Mesenchymal stem cell (in vitro differentiated cells and primary cell): ENCODE results near the gene CCNG2.
A peak's percentile ranks its signal among the peaks of the same experiment; 100 is the strongest.
"Not testable (repeated sequence)": the region's sequence is repeated elsewhere in the genome, so short reads cannot be mapped to it uniquely, and the experiment has no call there.

Experiments used
- DNase-seq: peaks from one replicate; pipeline ENCODE4 v3.0.0-alpha.2; 2013
- H2AFZ ChIP-seq: one replicate; pipeline ENCODE4 v1.6.1; 2013; ENCODE audit warnings: low read depth, mild to moderate bottlenecking, control low read depth, inconsistent platforms, low read length, moderate library complexity
- H2AK5ac ChIP-seq: 2 replicates; pipeline ENCODE4 v1.6.1; 2013; ENCODE audit warnings: low read length, moderate library complexity, mild to moderate bottlenecking, inconsistent platforms; ENCODE audit not compliant: severe bottlenecking
- H2BK120ac ChIP-seq: one replicate; pipeline ENCODE4 v1.6.1; 2013; ENCODE audit warnings: low read depth, mild to moderate bottlenecking, inconsistent platforms, low read length, moderate library complexity
- H2BK12ac ChIP-seq, 2 experiments: one replicate each; pipeline ENCODE4 v1.6.1; 2013; ENCODE audit warnings: inconsistent platforms in 2 of 2, low read length in 2 of 2, mild to moderate bottlenecking in 2 of 2, moderate library complexity in 2 of 2, control low read depth in 1 of 2
- H2BK15ac ChIP-seq: one replicate; pipeline ENCODE4 v1.6.1; 2013; ENCODE audit warnings: mild to moderate bottlenecking, low read depth, inconsistent platforms; ENCODE audit not compliant: poor library complexity, severe bottlenecking
- H2BK5ac ChIP-seq: 2 replicates; pipeline ENCODE4 v1.6.1; 2013; ENCODE audit warnings: low read depth, mild to moderate bottlenecking, low read length, control low read depth, inconsistent platforms; ENCODE audit not compliant: poor library complexity, severe bottlenecking
- H3K14ac ChIP-seq, 2 experiments: one replicate each; pipeline ENCODE4 v1.6.1; 2013; ENCODE audit warnings: inconsistent platforms in 2 of 2, low read length in 2 of 2, control low read depth in 1 of 2, mild to moderate bottlenecking in 1 of 2, moderate library complexity in 1 of 2
- H3K18ac ChIP-seq, 2 experiments: one replicate each; pipeline ENCODE4 v1.6.1; 2013; ENCODE audit warnings: inconsistent platforms in 2 of 2, low read length in 2 of 2, control low read depth in 1 of 2, low read depth in 1 of 2, mild to moderate bottlenecking in 1 of 2
- H3K23ac ChIP-seq, 2 experiments: one replicate each; pipeline ENCODE4 v1.6.1; 2013; ENCODE audit warnings: inconsistent platforms in 2 of 2, low read length in 2 of 2, mild to moderate bottlenecking in 2 of 2, moderate library complexity in 2 of 2, control low read depth in 1 of 2
- H3K27ac ChIP-seq: 2 replicates; pipeline ENCODE4 v1.5.1; 2013; ENCODE audit warnings: mild to moderate bottlenecking, moderate library complexity, low read length, control low read depth, inconsistent platforms; ENCODE audit not compliant: poor library complexity, severe bottlenecking
- H3K27me3 ChIP-seq, 2 experiments: 2 replicates each; pipeline versions ENCODE4 v1.6.1 to v1.7.0; 2013; ENCODE audit warnings: low read length in 2 of 2, mild to moderate bottlenecking in 2 of 2, moderate library complexity in 2 of 2, control low read depth in 1 of 2, inconsistent platforms in 1 of 2; ENCODE audit not compliant: control insufficient read depth in 1 of 2, insufficient read depth in 1 of 2
- H3K36me3 ChIP-seq, 2 experiments: 2 replicates each; pipeline versions ENCODE4 v1.6.1 to v1.7.0; 2013; ENCODE audit warnings: low read length in 2 of 2, control low read depth in 1 of 2, inconsistent platforms in 1 of 2, low read depth in 1 of 2, mild to moderate bottlenecking in 1 of 2; ENCODE audit not compliant: insufficient read depth in 2 of 2, control insufficient read depth in 1 of 2
- H3K4ac ChIP-seq, 2 experiments: one replicate each; pipeline ENCODE4 v1.6.1; 2013; ENCODE audit warnings: inconsistent platforms in 2 of 2, low read length in 2 of 2, mild to moderate bottlenecking in 2 of 2, moderate library complexity in 2 of 2, control low read depth in 1 of 2, low read depth in 1 of 2
- H3K4me1 ChIP-seq: 2 replicates; pipeline ENCODE4 v1.6.1; 2013; ENCODE audit warnings: low read depth, low read length, control low read depth; ENCODE audit not compliant: control insufficient read depth, insufficient read depth
- H3K4me2 ChIP-seq: 2 replicates; pipeline ENCODE4 v1.6.1; 2013; ENCODE audit warnings: low read length, mild to moderate bottlenecking, inconsistent platforms; ENCODE audit not compliant: poor library complexity, severe bottlenecking
- H3K4me3 ChIP-seq, 2 experiments: 2 replicates each; pipeline versions ENCODE4 v1.5.1 to v1.7.0; 2013; ENCODE audit warnings: low read length in 2 of 2, mild to moderate bottlenecking in 2 of 2, control low read depth in 1 of 2, low read depth in 1 of 2; ENCODE audit not compliant: insufficient read depth in 1 of 2
- H3K79me1 ChIP-seq: replicated peaks from 2 replicates; pipeline ENCODE4 v1.6.1; 2013; ENCODE audit warnings: mild to moderate bottlenecking, control low read depth, low read length, inconsistent platforms; ENCODE audit not compliant: poor library complexity, severe bottlenecking
- H3K9ac ChIP-seq: 2 replicates; pipeline ENCODE4 v1.7.0; 2013; ENCODE audit warnings: mild to moderate bottlenecking, low read length, moderate library complexity
- H3K9me3 ChIP-seq: 2 replicates; pipeline ENCODE4 v1.7.0; 2013; ENCODE audit warnings: mild to moderate bottlenecking, low read length; ENCODE audit not compliant: control insufficient read depth
- H4K8ac ChIP-seq: one replicate; pipeline ENCODE4 v1.6.1; 2013; ENCODE audit warnings: inconsistent platforms, mild to moderate bottlenecking, low read length, moderate library complexity
- H4K91ac ChIP-seq: one replicate; pipeline ENCODE4 v1.6.1; 2013; ENCODE audit warnings: mild to moderate bottlenecking, low read length, inconsistent platforms
- WGBS: methylation state at CpG from one replicate; pipeline ENCODE4 v1.1.7; 2013; ENCODE audit warnings: mixed read lengths; 5-methylcytosine and 5-hydroxymethylcytosine counted together

The CCNG2 gene

DNA sequence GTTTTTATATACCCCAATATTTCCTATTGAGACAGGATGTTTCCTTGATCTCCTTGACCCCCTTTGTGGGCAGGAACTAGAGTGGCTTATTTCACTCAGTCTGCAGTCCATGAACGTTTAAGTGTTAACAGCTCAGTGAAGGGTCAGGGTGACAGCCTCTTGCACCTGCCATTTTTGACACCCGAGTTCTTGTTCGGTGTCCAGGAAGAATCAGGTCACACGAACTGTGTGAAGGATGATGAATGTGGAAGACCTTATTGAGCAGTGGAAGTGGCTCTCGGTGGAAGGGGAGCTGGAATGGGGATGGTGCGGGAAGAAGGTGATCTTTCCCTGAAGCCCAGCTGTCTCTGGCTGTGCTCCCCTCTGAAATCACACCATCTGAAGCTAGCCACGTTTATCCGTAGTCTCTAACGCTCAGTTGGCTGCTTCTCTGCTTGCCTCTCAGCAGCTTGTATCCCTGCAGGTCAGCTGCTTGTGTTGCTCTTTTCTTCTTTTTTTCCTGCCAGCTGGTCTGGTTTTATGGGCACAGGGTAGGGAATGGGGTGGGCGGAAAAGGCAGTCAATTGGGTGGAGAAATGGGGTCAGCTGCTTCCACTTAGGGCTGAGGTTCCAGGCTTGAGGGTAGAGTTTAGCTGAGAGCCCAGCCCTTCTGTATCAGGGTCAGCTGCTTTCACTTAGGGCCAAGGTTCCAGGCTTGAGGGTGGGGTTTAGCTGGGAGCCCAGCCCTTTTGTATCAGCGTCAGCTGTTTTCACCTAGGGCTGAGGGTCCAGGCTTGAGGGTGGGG is 29.0 kb upstream of the CCNG2 start:
- Histone ChIP-seq H3K4me3 (peak overlapping the region in 1 of 2 experiments; percentile 35), H3K18ac (no peak overlapping the region), H3K4me1 (no peaks in the 10 kb centered on the region), H2BK5ac (no peak overlapping the region), H2BK120ac (no peak overlapping the region), H2AFZ (no peak overlapping the region), H3K27ac (no peak overlapping the region), H4K8ac (no peak overlapping the region), H3K14ac (no peak overlapping the region), H3K9me3 (no peaks in the 10 kb centered on the region), H3K23ac (no peak overlapping the region), H2BK15ac (no peak overlapping the region), H2BK12ac (no peak overlapping the region), H3K9ac (peak overlapping the region; percentile 32), H4K91ac (no peak overlapping the region), H2AK5ac (no peak overlapping the region), H3K79me1 (no peaks in the 10 kb centered on the region), H3K36me3 (no peaks in the 10 kb centered on the region), H3K4me2 (no peak overlapping the region), H3K27me3 (peaks cover 0 to 11% of the 10 kb centered on the region in 2 experiments), H3K4ac (no peak overlapping the region)
- 55% methylated on average over 10 of the region's 11 CpGs for WGBS
- DNase-seq: no peak

DNA sequence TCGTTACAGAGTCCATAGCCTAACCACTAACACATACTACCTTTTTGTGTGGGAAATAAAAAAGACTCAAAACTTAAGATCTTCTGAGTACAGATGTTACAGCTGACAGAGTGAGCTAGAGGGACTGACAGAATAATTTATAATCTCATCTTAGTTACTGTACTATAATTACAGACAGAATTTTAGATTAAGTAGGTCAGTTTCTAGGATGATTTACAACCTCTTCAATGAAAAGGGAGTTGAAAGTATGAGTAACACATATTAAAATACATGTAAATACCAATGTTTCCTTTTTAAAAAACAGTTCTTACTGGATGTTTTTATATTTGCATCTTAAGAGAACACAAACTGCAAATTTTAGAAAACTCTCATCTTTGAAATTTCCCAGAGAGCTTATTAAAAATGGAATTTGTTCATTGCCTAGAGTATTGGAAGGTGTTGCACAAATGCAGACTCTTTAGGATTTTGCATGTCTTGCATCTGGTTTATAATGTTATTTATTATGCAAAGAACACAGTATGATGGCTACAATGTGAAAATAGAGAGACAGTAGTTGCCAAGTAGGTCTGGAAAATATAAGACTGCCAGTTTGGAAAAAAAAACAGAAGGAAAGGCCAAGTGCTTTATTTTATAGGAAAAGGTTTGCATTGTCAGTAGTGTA is 24.2 kb upstream of the CCNG2 start:
- Histone ChIP-seq H2AFZ (no peak overlapping the region), H3K27me3 (no peaks in the 10 kb centered on the region), H3K4ac (no peak overlapping the region), H3K4me3 (no peak overlapping the region), H3K79me1 (no peaks in the 10 kb centered on the region), H3K18ac (no peak overlapping the region), H3K9ac (no peak overlapping the region), H3K4me2 (no peak overlapping the region), H3K4me1 (no peaks in the 10 kb centered on the region), H2BK12ac (no peak overlapping the region), H3K9me3 (no peaks in the 10 kb centered on the region), H2BK15ac (no peak overlapping the region), H2AK5ac (no peak overlapping the region), H4K8ac (no peak overlapping the region), H2BK5ac (no peak overlapping the region), H3K27ac (no peak overlapping the region), H2BK120ac (no peak overlapping the region), H3K14ac (no peak overlapping the region), H3K23ac (no peak overlapping the region), H3K36me3 (no peaks in the 10 kb centered on the region), H4K91ac (no peak overlapping the region)
- DNase-seq: no peak
- WGBS: no CpG with 5 or more reads among the region's 1 CpG

DNA sequence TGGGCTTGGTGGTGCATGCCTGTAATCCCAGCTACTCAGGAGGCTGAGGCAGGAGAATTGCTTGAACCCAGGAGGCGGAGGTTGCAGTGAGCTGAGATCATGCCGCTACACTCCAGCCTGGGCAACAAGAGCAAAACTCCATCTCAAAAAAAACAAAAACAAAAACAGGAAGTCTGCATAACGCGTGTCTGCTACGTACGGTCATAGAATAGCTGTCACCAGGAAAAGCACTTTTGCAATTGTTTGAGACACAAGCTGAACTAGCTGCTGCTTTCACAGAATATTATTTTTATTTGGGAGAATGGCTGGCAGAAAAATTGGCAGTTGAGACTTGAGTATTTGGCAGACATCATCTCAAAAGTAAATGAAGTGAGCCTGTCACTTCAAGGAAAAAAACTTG is 19.6 kb upstream of the CCNG2 start:
- not testable (repeated sequence) for H3K36me3 ChIP-seq, H2BK15ac ChIP-seq, H4K91ac ChIP-seq, H3K18ac ChIP-seq, H2BK5ac ChIP-seq, H3K27ac ChIP-seq, H3K9ac ChIP-seq, H3K23ac ChIP-seq, H3K14ac ChIP-seq, H3K79me1 ChIP-seq, H3K4me2 ChIP-seq, H3K4me1 ChIP-seq, H2BK120ac ChIP-seq, H2BK12ac ChIP-seq, H4K8ac ChIP-seq, H3K9me3 ChIP-seq, DNase-seq, H2AFZ ChIP-seq, H2AK5ac ChIP-seq, H3K4me3 ChIP-seq, H3K4ac ChIP-seq
- WGBS: 68% methylated on average over 6 of the region's 6 CpGs
- H3K27me3 ChIP-seq: peaks cover 6 to 10% of the 10 kb centered on the region in 2 experiments

GRCh38 chr4:77141964-77142645 is 14.9 kb upstream of the CCNG2 start:
- H3K4me2 ChIP-seq: no peak overlapping the region
- 82% methylated on average over 3 of the region's 6 CpGs for whole genome bisulfite sequencing
- no peak overlapping the region for H3K18ac ChIP-seq
- no peak overlapping the region for H2BK12ac ChIP-seq
- no peak overlapping the region for H3K14ac ChIP-seq
- H3K36me3 ChIP-seq: no peaks in the 10 kb centered on the region
- peaks cover 6 to 10% of the 10 kb centered on the region in 2 experiments for H3K27me3 ChIP-seq
- no peaks in the 10 kb centered on the region for H3K9me3 ChIP-seq
- no peaks in the 10 kb centered on the region for H3K4me1 ChIP-seq
- no peak overlapping the region for H4K8ac ChIP-seq
- H2BK120ac ChIP-seq: no peak overlapping the region
- H3K23ac ChIP-seq: no peak overlapping the region
- no peak overlapping the region for H3K4ac ChIP-seq
- no peak overlapping the region for H2BK15ac ChIP-seq
- no peak for DNase-seq
- H3K27ac ChIP-seq: no peak overlapping the region
- H2BK5ac ChIP-seq: no peak overlapping the region
- H3K79me1 ChIP-seq: no peaks in the 10 kb centered on the region
- peak overlapping the region; percentile 8 for H2AK5ac ChIP-seq
- no peak overlapping the region for H3K9ac ChIP-seq
- H4K91ac ChIP-seq: no peak overlapping the region
- H2AFZ ChIP-seq: no peak overlapping the region
- H3K4me3 ChIP-seq: no peak overlapping the region
